Stimulated activated CD4-positive, alpha-beta T cell treated with anti-CD3 and anti-CD28 coated beads, TNF-alpha, amount 100 ng/mL, for 4 hours (primary cell): Measurements from ENCODE around the gene SMG6.

Source experiments
- DNase-seq, 3 experiments: peaks; one replicate each; pipeline ENCODE4 v3.0.0-alpha.2; 2020; ENCODE audit warnings: low read depth in 3 of 3

SMG6 gene

DNA sequence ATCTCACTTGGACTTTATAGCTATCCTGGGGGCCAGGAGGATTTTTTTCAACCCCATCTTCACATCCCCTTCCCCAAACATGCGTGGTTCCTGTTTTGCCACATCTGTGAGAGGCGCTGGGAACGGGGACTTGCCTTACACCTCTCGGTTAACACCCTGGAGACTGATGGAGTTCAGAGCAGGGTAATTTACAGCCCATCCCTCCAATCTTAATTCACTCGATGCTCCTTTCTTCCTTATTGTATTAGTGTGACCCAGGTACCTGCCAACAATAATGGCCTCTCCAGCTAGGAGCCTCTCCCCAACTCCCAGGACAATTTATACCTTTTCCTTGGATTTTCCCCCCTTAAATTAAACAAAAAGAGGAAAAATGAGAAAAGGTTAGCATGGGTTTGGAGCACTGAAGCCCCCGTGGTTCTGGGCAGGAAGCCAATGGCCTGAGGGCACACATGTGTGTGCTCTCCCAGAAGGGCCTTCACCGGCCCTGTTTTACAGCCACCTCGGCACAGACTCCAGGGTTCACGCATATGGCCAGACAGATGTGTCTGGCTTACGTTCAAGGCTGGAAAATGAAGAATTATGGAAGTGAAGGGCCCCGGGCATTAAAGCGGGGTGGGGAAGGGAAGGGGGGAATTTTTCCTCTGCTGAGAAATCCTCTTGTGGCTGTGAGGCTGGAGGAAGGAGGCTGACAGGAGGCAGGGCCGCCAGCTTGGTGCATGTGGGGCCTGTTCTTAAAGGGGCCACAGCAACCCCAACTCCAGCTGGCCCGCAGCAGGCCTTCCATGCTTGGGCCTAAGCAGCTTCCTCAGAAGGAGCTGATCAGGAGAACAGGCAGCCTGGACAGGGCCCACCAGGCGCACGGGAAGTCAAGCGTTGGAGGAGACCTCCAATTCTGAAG is 227.2 kb downstream of the SMG6 start:
- no peak for DNase-seq

DNA sequence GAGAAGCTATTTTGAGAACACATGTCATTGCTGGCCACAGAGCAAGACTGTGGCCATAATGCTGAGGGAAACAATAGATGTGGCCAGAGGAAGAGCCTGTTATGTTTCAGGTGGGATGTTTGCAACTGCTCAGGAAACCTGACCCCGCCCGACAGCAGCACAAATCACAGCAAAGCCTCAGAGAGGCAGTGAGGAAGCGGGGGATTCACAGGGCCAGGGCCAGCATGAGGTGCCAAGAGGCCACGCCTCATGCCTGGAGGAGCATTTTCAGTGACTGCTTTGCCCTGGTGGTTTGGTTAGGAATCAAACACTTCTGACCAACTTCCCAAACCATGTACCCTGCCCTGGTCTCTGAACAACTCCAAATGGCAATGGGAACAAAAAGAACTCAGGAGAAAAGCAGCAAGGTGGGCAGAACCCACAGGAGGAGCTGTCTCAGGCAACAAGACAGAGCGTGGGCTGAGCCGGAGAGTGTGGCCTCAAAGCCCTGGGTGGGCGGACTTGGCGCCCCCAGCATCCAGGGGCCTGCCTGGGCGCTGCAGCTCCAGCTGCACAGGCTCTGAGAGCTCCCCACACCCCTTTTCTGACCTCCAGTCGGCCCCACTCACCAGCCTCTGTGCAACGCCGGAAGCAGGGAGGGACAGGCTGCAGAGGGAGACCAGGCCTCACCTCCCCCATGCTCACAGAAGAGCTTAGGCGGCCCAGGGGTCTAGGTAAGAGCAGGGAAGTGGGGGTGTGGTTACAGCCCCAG is 228.1 kb downstream of the SMG6 start:
- DNase-seq, result no peak

DNA sequence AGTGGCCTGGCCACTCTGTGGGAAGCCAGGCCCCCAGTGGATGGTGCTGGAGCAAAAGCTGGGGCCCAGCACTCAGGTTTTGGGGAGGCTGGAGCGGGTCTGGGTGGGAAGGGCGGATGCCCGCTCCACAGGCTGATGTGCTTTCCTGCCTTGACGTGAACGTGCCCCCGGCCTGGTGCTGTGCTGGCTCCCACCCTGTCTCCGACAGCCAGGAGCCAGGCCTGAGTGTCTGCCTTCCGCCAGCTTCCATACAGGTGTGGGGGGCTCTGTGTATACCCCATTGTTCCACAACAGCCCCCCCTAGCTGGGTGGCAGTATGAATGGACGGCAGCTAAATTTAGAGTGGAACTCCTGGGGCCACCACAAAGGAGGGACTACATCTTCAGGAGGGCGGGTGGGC is 228.7 kb downstream of the SMG6 start:
- DNase-seq, result no peak

DNA sequence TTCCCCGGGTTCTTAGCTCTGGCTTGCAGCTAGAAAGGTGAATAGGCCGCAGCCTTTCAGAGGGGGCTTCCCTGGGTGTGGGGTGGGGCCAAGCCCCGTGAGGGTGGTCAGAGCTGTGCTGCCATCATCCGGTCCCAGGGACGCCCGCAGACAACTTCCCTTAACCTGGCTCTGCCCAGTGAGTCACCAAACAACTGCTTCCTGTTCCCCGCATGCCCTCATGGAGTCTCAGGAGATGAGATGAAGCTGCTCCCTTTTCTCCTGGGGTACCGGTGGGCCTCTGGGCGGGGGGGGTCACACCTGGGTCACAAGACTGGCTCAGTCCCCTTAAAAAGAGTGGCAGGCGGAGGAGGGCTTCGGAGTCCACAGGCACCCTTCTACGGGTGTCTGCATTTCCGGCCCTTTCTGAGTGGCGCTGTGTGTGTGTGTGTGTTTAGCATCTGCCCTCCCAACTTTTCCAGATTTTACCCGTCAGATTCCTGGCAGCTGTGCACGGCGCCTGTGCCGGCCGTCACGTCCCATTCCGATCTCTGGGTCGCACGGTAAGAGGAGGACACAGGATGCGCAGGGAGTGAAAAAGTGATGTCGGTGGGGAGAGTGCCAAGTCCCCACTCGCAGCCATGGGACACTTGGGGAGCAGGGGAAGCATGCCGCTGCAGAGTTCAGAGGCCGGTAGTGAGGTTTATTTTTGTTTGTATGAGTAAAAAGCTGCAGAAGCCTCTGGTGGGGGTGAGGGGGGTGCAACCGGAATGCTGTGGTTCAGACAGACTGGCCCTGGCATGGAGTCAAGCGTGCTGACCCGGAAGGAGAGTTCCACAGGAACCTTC is 231.9 kb downstream of the SMG6 start:
- no peak for DNase-seq

DNA sequence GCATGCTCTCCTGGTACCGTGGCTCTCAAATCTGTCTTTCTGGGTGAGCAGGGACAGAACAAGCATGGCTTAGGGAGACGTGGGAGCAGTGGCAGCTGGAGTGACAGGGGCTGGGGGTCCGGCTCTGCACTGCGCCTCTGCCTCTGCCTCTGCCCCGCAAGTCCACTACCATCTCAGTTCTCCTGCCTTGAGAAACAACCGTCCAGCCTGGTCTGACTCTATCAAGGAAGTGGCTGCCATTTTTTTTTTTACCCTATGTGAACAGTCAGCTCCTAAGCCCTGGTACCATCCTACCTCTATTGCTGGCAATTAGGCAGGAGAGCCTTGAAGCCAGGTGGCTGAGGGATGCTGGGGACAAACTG is 232.6 kb downstream of the SMG6 start:
- DNase-seq, result no peak

DNA sequence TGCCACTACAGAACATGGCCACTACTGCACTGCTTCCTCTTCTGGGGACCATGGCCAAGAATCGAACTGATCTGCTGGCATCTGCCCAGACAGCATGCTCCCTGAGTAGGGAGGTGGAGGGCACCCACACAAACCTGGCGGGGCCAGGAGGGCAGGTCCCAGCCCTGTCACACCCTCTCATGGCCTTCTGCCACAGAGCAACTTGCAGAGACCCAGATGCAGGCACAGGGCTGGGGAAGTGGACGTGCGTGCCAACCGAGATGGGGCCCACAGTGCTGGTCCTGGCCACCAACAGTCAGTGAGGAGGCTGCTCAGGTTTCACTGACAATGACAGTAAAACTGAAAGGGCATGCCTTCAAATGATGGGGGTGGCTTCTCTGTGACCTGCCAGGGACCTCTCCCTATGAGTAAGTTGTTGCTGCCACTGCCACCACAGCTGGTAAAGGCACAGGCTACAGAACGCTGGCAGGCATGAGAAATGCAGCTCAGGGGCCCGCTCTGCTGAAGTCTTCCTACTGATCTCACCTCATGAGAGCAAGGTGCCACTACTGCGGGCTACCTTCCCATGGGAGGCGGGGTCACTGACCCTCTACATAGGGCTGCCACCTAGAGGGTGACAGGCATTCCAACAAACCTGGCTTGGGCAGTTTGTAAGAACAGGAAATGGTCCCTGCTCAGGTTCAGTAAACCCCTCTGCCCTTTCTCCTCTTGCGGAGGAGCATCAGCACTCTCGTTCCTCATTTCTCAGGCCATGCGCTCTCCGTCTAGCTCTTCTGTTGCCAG is 233.2 kb downstream of the SMG6 start:
- no peak for DNase-seq

DNA sequence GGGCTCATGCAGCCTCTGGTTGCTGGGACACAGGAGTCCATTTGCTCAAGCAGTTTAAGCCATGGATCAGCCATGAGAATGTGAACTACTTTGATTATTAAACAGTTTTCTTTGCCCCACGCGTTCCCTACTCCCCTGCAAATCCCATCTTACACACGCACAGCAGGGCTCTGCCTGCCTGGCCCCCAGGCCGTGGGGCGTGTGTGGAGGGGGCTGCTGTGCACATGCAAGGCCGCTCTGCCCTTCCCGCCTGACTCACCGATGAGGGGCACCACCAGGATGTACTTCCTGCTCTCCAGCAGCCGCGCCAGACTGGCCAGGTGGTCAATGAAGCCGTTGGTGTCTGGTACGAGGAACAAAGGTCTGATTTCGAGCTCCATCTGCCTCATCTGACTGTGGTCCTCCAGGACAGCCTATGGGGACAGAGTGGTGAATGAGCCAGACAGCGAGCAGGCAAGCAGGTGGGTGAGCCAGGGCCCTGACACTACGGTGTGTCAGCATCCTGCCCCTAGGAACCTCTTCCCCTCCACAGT is 235.0 kb downstream of the SMG6 start:
- no peak for DNase-seq

DNA sequence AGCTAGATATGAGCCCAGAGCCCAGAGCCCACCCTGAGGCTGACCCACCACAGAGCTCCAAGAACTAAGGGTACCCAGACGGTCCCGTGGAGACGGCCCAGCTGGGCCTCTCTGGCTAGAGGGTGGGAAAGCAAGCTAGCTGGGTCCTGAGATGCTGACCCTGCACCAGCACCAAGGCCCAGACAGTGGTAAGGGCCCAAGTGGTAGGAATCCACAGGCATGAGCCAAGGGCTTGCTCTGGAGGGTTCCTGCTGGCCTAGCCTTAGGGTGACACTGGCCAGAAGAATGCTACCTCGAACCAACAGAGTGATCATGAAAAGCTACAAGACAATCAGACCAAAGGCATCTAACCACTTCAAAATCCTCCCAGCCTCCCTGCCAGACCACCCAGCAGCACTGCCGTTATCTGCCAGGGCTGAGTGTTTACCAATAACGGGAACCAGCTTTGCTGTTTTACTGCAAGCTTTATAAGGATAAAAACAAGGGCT is 235.5 kb downstream of the SMG6 start:
- no peak for DNase-seq

DNA sequence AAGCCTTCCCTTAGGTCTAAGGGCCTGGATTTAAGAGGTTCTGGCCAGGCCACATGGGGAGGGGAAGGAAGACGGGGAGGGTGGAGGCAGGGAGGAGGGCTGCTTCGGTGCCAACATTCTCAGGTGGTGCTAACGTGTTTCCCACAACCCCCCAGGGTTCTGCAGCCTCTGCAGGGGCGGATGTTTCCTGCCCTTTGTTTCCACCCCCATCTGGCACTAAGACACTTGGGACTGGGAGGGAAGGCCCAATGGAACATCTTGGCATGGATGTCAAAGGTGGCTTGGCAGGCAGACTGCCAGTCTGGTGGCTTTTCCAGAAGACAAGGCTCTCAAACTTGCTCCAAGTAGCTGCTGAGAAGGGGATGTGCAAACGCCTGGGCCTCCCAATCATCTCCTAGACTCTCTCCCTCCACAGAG is 236.0 kb downstream of the SMG6 start:
- DNase-seq, result no peak

DNA sequence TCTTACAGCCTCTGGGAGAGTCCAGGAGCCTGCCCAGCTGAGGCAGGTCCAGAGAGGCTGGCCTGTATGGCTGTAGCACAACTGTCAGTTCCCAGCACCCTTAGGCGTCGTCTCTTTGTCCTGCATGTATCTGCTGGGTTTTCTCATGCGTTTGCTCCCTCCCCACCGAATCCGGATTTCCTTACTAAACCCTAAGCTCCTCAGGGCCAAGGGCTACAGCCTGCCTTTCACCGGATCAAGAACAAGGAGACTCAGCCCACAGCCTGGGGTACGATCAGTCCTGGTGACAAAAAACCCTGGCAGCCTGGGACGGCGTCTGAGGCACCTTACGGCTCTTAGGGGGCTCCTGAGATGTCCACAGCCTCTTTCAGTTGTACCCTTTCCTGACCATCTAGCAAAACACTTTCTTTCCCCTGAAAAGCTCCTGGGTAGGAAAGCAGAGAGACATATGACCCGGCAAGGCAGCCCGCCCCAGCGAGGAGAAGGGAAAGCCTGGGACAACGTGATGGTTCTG is 236.5 kb downstream of the SMG6 start:
- no peak for DNase-seq

DNA sequence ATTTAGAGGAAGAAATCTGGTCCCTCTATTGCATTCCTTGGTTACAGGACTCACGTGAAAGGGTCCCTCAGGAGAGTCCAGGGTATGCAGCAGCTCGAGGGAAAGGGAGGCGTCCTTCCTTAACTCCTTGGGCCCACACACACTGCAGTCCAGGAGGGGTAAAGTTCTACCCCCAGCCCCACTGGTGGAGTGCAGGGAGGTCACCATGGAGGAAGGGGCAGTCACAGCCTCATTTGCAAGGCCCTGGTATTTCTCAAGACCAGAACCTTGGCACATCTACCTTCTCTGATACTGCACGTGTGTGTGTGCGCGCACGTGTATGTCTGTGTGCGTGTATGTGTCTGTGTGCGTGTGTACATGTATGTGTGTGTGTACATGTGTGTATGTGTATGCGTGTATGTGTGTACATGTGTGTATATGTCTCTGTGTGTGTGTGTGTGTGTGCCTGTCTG is 237.6 kb downstream of the SMG6 start:
- no peak for DNase-seq

DNA sequence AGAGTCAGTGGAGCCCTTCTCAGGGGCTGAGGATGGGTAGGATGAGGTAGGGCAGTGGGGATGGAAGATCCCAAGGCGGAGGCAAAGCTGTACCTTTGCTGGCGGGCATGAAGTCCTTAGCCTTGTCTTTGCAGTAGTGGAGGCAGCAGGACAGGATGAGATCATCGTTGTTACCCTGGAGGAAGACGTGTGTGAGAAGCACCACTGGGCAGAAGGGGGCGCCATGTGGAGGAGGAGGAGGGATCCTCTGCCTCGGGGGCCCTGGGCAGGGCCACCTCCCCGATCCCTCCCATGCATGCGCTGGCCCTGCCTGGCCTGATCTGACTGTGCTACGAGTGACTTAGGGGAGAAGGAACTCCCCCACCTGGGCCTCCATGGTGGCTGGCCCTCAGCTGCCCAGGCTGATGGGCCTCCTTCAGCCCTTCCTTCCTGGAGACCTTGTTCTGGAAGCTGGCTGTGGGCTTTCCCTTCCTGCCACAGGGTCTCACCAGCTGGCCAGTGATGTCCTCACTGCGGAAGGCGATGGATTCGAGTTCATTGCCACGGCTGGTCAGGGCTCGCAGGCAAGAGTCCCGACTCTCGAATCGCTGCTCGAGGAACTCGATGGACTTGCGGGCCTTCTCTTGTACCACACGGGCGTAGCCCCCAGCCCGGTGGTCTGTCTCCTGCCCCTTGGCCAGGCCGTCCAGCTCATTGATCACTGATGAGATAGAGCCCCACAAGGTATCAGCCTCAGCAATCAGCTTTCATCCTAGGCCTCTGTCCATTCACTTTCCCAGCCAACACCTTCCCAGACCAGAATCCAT is 238.4 kb downstream of the SMG6 start:
- DNase-seq, result peak in 1 of 3 experiments; percentile 39

DNA sequence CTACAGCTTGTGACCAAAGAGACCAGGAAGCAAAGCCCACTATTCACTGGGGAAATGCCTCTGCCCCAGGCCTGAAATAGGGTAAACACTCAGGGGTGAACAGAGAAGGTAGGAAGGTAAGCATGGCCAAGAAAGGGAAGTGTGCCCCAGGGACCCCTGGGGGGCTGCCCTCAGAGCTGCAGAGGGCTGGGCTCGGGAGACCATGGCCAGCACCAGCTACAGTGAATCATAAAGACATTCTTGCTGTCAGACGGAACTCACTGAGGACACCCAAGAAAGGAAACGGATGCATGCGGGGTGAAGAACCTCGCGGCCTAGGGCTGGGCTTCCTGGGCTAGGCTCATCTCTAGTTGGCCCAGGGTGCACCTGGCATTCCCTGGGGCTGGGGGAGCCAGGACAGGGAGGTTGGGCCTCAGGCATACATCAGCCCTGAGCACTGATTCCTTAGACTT is 239.0 kb downstream of the SMG6 start:
- DNase-seq, result no peak

DNA sequence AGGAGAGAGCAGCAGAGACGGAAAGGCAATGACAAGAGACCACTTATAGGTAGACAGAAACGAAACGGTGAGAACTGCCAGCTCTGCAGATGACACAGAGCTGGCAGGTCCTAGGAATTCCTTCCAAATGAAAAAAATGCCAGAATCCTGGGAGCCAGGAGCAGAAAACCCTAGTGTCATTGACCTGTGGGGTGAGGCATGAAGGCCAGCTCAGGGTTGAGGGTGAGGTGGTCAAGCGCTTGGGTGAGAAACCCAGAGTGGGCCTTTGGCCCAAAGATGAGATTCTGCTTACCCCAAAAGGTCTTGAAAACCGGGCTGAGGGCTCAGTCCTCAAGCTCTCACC is 239.5 kb downstream of the SMG6 start:
- no peak for DNase-seq

DNA sequence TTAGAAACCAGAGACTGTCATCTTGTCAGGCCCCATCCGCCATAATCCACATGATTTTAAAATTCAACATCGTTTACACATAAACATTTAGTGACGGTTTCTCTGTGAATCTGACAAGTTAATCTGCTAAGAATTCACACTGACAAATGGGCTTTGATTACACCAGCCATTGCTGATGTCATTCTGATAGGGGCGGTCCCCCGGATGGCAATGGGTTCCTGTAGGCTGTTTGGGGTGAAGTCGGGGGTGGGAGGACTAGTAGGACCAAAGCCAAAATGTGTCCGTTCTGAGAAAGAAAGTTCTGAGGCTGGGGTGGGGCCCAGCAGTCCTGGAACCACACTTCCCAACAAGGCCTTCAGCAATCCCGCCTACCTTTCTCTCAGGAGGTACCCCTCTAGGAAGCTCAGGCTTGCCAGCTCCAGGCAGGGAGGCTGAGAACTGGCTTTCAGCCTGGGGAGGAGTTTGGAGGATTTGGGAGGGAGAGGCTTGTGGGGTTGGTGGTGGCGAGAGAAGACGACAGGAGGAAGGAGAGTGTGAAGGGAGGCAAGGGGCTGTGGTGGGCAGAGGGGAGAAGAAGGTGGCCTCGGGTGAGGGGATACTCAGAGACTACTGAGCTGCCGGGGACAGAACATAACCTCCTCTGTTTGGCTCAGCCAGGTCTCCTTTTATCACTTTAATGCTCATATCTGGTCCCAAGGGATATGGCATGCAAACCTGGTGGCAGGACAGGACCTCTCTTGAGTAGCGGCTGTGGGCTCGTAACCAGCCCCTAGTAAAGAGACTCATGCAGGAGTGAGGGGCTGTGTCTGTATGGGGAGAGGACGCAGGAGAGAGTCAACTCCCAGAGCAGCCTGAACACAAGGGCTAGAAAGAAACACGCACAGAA is 240.1 kb downstream of the SMG6 start:
- DNase-seq, result no peak

DNA sequence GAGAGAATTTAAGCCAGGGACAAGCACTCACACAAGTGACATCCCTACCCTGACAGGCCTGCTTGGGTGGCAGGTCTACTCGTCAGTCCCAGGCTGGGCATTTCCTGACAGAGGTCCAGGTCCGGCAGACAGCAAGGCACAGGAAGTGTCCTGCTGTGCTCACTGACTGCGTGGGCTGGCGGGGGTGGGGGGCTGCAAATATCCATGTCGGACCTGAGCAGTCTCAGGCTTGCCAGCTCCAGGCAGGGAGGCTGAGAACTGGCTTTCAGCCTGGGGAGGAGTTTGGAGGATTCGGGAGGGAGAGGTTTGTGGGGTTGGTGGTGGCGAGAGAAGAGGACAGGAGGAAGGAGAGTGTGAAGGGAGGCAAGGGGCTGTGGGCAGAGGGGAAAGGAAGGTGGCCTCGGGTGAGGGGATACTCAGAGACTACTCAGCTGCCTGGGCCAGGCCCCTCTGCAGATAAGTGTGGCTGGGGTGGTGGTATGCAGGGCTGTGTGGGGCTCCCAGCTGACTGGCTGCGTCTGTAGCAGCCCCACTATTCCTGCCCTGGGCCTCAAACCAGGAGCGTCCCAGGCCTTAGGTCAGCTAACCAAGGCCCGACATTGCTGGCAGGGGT is 240.9 kb downstream of the SMG6 start:
- DNase-seq, result no peak

DNA sequence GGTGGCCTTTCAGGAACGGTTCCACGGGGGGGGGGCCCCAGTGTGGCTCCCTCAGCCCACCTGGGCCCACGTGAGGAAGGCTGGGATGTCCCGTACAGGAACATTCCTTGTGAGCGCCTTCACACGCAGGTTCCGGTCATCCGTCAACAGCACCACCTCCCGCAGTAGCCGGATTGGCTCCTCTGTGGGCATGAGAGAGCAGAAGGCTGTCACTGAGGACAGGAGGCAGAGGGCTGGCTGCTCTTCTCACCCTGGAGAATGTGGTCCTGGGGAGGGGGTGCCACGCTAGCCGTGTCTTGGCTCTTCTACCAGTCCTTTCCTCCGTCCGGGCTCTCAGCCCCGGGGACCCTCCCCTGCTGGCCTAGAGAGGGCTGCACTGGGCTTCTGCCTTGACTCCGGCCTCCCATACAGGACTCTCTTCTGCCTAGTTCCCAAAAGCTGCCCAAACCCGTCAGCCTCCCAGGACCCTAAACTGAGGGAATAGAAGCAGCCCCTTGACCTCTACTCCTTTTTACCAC is 242.1 kb downstream of the SMG6 start:
- DNase-seq, result no peak
